SK-N-MC (cell line): ENCODE measurements around the gene NUDC.

Source experiments
- EZH2 ChIP-seq: fragments of 200-600 bp; sonication (generic); IDR thresholded peaks from one replicate; pipeline ENCODE4 v1.6.1; 2017; ENCODE audit warnings: antibody characterized with exemption
- FOXP2 ChIP-seq: optimal IDR thresholded peaks from 2 replicates; pipeline ENCODE3; 2011; ENCODE audit warnings: mild to moderate bottlenecking, moderate library complexity; ENCODE audit not compliant: insufficient read depth; ENCODE audit errors: extremely low read length, control extremely low read depth
- POLR2AphosphoS5 ChIP-seq: IDR thresholded peaks from 2 replicates; pipeline ENCODE4 v1.6.1; 2012; ENCODE audit warnings: mild to moderate bottlenecking, low read depth, low read length, borderline replicate concordance

DNA sequence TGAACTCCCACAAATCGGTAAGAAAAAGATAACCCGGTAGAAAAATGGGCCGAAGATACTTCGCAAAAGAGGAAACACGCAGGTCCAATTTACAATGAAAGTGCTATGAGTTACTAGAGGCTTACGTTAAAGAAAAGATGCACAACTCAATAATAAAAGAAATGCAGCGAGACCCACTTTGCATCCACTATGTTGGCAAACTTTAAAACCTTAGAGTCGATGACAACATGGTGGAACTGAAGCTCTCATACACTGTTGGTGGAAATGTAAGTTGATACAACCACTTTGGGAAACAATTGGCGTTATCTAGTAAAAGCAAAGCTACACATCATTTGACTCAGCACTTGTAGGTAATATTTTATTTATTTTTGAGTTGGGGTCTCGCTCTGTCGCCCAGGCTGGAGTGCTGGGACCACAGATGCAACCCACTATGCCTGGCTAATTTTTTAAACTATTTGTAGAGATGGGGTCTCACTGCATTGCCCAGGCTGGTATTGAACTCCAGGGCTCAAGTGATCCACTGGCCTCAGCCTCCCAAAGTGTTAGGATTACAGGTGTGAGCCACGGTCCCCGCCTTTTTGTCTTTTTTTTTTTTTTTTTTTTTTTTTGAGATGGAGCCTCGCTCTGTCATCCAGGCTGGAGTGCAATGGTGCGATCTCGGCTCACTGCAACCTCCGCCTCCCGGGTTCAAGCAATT lies 20.6 kb upstream of the NUDC start:
- TF ChIP-seq POLR2AphosphoS5 = no peak
- no peak for TF ChIP-seq EZH2
- TF ChIP-seq FOXP2 = no peak
